Activated CD4-positive, alpha-beta T cell treated with anti-CD3 and anti-CD28 coated beads for 36 hours (primary cell): ENCODE data around the gene UCHL5. TPM values are rescaled to one million over a fixed set of nuclear protein-coding genes. Genes with fewer than 3 reads are reported as not detected.

Source experiments
- ATAC-seq: fragments of 200-7000 bp; cut with Tn5 transposase; one replicate; pipeline ENCODE4 v1.10.0; 2021; ENCODE audit warnings: mild to moderate bottlenecking, moderate library complexity
- CTCF ChIA-PET: fragments of 350-600 bp; sonication (Branson Sonifier 250); formaldehyde crosslinking; loops from one replicate; lab custom pipeline; 2021; ENCODE audit warnings: antibody characterized with exemption; lab: Charles Lee
- POLR2A ChIA-PET: fragments of 350-600 bp; sonication (Branson Sonifier 250); formaldehyde crosslinking; loops from one replicate; lab custom pipeline; 2021; ENCODE audit warnings: antibody characterized with exemption, inconsistent platforms; lab: Charles Lee
- DNase-seq: peaks from one replicate; pipeline ENCODE4 v3.0.0-alpha.2; 2020
- H3K27ac Mint-ChIP-seq: one replicate; pipeline ENCODE4 v1.8.0; 2021; ENCODE audit warnings: mixed read lengths
- H3K27me3 Mint-ChIP-seq: one replicate; pipeline ENCODE4 v1.8.0; 2021; ENCODE audit warnings: mixed read lengths
- H3K36me3 Mint-ChIP-seq: one replicate; pipeline ENCODE4 v1.8.0; 2021; ENCODE audit warnings: low read depth, mixed read lengths
- H3K4me1 Mint-ChIP-seq: one replicate; pipeline ENCODE4 v1.8.0; 2021; ENCODE audit warnings: mixed read lengths
- H3K4me3 Mint-ChIP-seq: one replicate; pipeline ENCODE4 v1.8.0; 2021; ENCODE audit warnings: mild to moderate bottlenecking, moderate library complexity, mixed read lengths
- H3K9me3 Mint-ChIP-seq: one replicate; pipeline ENCODE4 v1.8.0; 2021; ENCODE audit warnings: low read depth, mixed read lengths
- intact Hi-C, 2 experiments: fragments of 100-400 bp; cut with DNase I in 1 of 2; cut with micrococcal nuclease in 1 of 2; formaldehyde crosslinking; loops; one replicate each; pipeline versions ENCODE4 v1.14.2 to v1.15.1; 2022 to 2024; cut with DNase I, micrococcal nuclease
- total RNA-seq, 2 experiments: library from RNA; stranded (reverse); gene quantifications; one replicate each; pipeline ENCODE4 v1.2.3, GENCODE V29; 2021

UCHL5 gene
- total RNA-seq, 2 experiments from 2014 or later = 94.5 to 141 TPM

- H3K36me3 Mint-ChIP-seq = no peaks in the 10 kb centered on the region
- H3K9me3 Mint-ChIP-seq = no peaks in the 10 kb centered on the region
- DNase-seq (no peak), ATAC-seq (no peak)
- no peak overlapping the region for H3K4me3 Mint-ChIP-seq
- CTCF ChIA-PET = interaction anchor here (0.8 kb wide), 1 partner anchor 32 kb away, joined by 3 read pairs; no protein-coding TSS in a partner anchor
- no peak overlapping the region for H3K27ac Mint-ChIP-seq
- intact Hi-C loops = no loop called here
- POLR2A ChIA-PET = no interaction called here
- H3K27me3 Mint-ChIP-seq = no peaks in the 10 kb centered on the region
- H3K4me1 Mint-ChIP-seq = peaks cover 2% of the 10 kb centered on the region
Measured at GRCh38 chr1:192966073-192966472, 93.1 kb downstream of the UCHL5 start.

- H3K27me3 Mint-ChIP-seq = no peaks in the 10 kb centered on the region
- ATAC-seq (no peak), DNase-seq (no peak)
- H3K27ac Mint-ChIP-seq = no peak overlapping the region
- CTCF ChIA-PET = interaction anchor here (0.7 kb wide), 1 partner anchor 111 kb away, joined by 3 read pairs; no protein-coding TSS in a partner anchor
- POLR2A ChIA-PET = interaction anchor here (0.5 kb wide), 1 partner anchor 161 kb away, joined by 3 read pairs; no protein-coding TSS in a partner anchor
- H3K4me3 Mint-ChIP-seq = no peak overlapping the region
- H3K36me3 Mint-ChIP-seq = no peaks in the 10 kb centered on the region
- no peaks in the 10 kb centered on the region for H3K9me3 Mint-ChIP-seq
- intact Hi-C loops = no loop called here
- H3K4me1 Mint-ChIP-seq = peaks cover 2% of the 10 kb centered on the region
Measured at GRCh38 chr1:192962901-192963300, 96.3 kb downstream of the UCHL5 start.

Other genes starting within 250 kb of the UCHL5 start
- gene RO60, start 252 bp upstream of the UCHL5 start, total RNA-seq = 10 to 100 TPM; 45.4 to 57.3 TPM
- 10 to 100 TPM; 29.8 to 30.2 TPM for gene GLRX2, start 46.1 kb upstream of the UCHL5 start, total RNA-seq
- 10 to 100 TPM; 40.8 to 52.4 TPM for gene CDC73, start 62.7 kb upstream of the UCHL5 start, total RNA-seq
- not detected for gene B3GALT2, start 127.3 kb upstream of the UCHL5 start, total RNA-seq